Measurements from ENCODE around the gene CRYBG2. TPM values are rescaled to one million over a fixed set of nuclear protein-coding genes. Genes with fewer than 3 reads are reported as not detected.
A peak's percentile ranks its signal among the peaks of the same experiment; 100 is the strongest.

The CRYBG2 gene
- total RNA-seq, 1 experiment from 2014 or later, result 21.1 TPM

GRCh38 chr1:26344147-26344920 lies 9.6 kb downstream of the CRYBG2 start:
- POLR2A ChIA-PET, result no interaction called here
- H3K4me3 Mint-ChIP-seq, result no peak overlapping the region
- H3K36me3 Mint-ChIP-seq, result no peaks in the 10 kb centered on the region
- peaks cover 3% of the 10 kb centered on the region; the same call in 1 of the 2 replicates for H3K4me1 Mint-ChIP-seq
- DNase-seq (ENCODE audit: low spot score) (no peak), ATAC-seq (no peak)
- H3K27ac Mint-ChIP-seq, result no peak overlapping the region
- CTCF ChIA-PET, result interaction anchor here (0.5 to 1.2 kb wide), 2 partner anchors 76 to 111 kb away, joined by 3 read pairs; no protein-coding TSS in a partner anchor
- TF ChIP-seq ZNF317 (CRISPR knock-in tag; IDR thresholded peaks at IDR 0.05; ENCODE audit: borderline replicate concordance, low read depth), result no peak
- TF ChIP-seq ESRRA (CRISPR knock-in tag; IDR thresholded peaks at IDR 0.05; ENCODE audit: borderline replicate concordance), result no peak
- TF ChIP-seq ZNF121 (CRISPR knock-in tag; IDR thresholded peaks at IDR 0.05), result no peak
- TF ChIP-seq GRHL2 (CRISPR knock-in tag; IDR thresholded peaks at IDR 0.05; ENCODE audit: insufficient replicate concordance, severe bottlenecking), result no peak
- no peak for TF ChIP-seq TEAD4 (CRISPR knock-in tag; IDR thresholded peaks at IDR 0.05)
- no peak for TF ChIP-seq ZNF232 (CRISPR knock-in tag; IDR thresholded peaks at IDR 0.05)
- no peak for TF ChIP-seq TEAD1 (CRISPR knock-in tag; IDR thresholded peaks at IDR 0.05)
- no peak for TF ChIP-seq PRRX2 (CRISPR knock-in tag; IDR thresholded peaks at IDR 0.05)
- TF ChIP-seq ZNF532 (CRISPR knock-in tag; IDR thresholded peaks at IDR 0.05; ENCODE audit: borderline replicate concordance), result no peak
- TF ChIP-seq ZNF423 (CRISPR knock-in tag; IDR thresholded peaks at IDR 0.05), result no peak
- no peak for TF ChIP-seq NFYB (CRISPR knock-in tag; conservative IDR thresholded peaks at IDR 0.05; ENCODE audit: low read depth)
- no peak for TF ChIP-seq ETV6 (CRISPR knock-in tag; IDR thresholded peaks at IDR 0.05)
- TF ChIP-seq NR2C2 (CRISPR knock-in tag; IDR thresholded peaks at IDR 0.05), result no peak
- TF ChIP-seq CBFB (CRISPR knock-in tag; IDR thresholded peaks at IDR 0.05; ENCODE audit: low read depth), result no peak
- TF ChIP-seq ATF2 (CRISPR knock-in tag; IDR thresholded peaks at IDR 0.05; ENCODE audit: borderline replicate concordance, low read depth), result no peak
- no peak for TF ChIP-seq ZNF671 (CRISPR knock-in tag; IDR thresholded peaks at IDR 0.05)
- TF ChIP-seq HMGA2 (CRISPR knock-in tag; IDR thresholded peaks at IDR 0.05), result no peak
- no peaks in the 10 kb centered on the region for H3K9me3 Mint-ChIP-seq
- H3K27me3 Mint-ChIP-seq (ENCODE audit: low read depth), result no peaks in the 10 kb centered on the region

GRCh38 chr1:26340047-26340481 lies 13.9 kb downstream of the CRYBG2 start:
- H3K9me3 Mint-ChIP-seq, result no peaks in the 10 kb centered on the region
- no peak overlapping the region for H3K4me3 Mint-ChIP-seq
- H3K27ac Mint-ChIP-seq, result peak overlapping the region; percentile 2; the same call in 1 of the 2 replicates
- CTCF ChIA-PET, result interaction anchor here (1.3 to 4.2 kb wide), 2 partner anchors 20 to 55 kb away, joined by 4 to 18 read pairs; no protein-coding TSS in a partner anchor
- POLR2A ChIA-PET, result no interaction called here
- H3K4me1 Mint-ChIP-seq, result peaks cover 23% of the 10 kb centered on the region
- H3K27me3 Mint-ChIP-seq (ENCODE audit: low read depth), result peaks cover 8% of the 10 kb centered on the region
- no peak for DNase-seq (ENCODE audit: low spot score)
- H3K36me3 Mint-ChIP-seq, result no peaks in the 10 kb centered on the region; the same call in 1 of the 2 replicates
- ATAC-seq, result no peak
- TF ChIP-seq, protein P1, sequence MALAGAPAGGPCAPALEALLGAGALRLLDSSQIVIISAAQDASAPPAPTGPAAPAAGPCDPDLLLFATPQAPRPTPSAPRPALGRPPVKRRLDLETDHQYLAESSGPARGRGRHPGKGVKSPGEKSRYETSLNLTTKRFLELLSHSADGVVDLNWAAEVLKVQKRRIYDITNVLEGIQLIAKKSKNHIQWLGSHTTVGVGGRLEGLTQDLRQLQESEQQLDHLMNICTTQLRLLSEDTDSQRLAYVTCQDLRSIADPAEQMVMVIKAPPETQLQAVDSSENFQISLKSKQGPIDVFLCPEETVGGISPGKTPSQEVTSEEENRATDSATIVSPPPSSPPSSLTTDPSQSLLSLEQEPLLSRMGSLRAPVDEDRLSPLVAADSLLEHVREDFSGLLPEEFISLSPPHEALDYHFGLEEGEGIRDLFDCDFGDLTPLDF (CRISPR knock-in tag; IDR thresholded peaks at IDR 0.05), result no peak
- TF ChIP-seq NR1H2 (CRISPR knock-in tag; IDR thresholded peaks at IDR 0.05) (no peak), ZNF532 (CRISPR knock-in tag; IDR thresholded peaks at IDR 0.05; ENCODE audit: borderline replicate concordance) (no peak), CTCF (IDR thresholded peaks at IDR 0.05) (no peak)

Measured in WTC11 (cell line).